ENCODE data around the gene RNF43.

- TF ChIP-seq CTCF (IDR thresholded peaks at IDR 0.05) (no peak), POLR2AphosphoS5 (IDR thresholded peaks at IDR 0.05) (no peak)
Measured at GRCh38 chr17:58385359-58385899, 31.9 kb downstream of the RNF43 start.

All from sigmoid colon (tissue), 4 donors.